HepG2 (cell line): ENCODE results near the gene HNRNPC. TPM values are rescaled to one million over a fixed set of nuclear protein-coding genes. Genes with fewer than 3 reads are reported as not detected.

Experiments used
- CCDC6 ChIP-seq: sonication (generic); formaldehyde crosslinking; IDR thresholded peaks from 2 replicates; pipeline ENCODE4 v1.8.1; 2022; ENCODE audit warnings: mild to moderate bottlenecking, missing genetic modification reagents, moderate library complexity
- DNMT3B ChIP-seq: conservative IDR thresholded peaks from 2 replicates; pipeline ENCODE4 v1.6.1; 2016; ENCODE audit warnings: missing biosample characterization, control low read depth
- KDM1A ChIP-seq: IDR thresholded peaks from 2 replicates; pipeline ENCODE4 v1.6.1; 2016; ENCODE audit warnings: missing compliant biosample characterization
- KMT2B ChIP-seq: IDR thresholded peaks from 2 replicates; pipeline ENCODE4 v1.6.1; 2016; ENCODE audit warnings: missing genetic modification reagents, missing compliant biosample characterization
- NFYC ChIP-seq: IDR thresholded peaks from 2 replicates; pipeline ENCODE4 v1.6.1; 2016; ENCODE audit warnings: missing genetic modification reagents, missing compliant biosample characterization
- NKX3-1 ChIP-seq: sonication (generic); formaldehyde crosslinking; IDR thresholded peaks from 2 replicates; pipeline ENCODE4 v1.5.0; 2020; ENCODE audit warnings: missing genetic modification reagents
- NRL ChIP-seq: sonication (generic); formaldehyde crosslinking; IDR thresholded peaks from 2 replicates; pipeline ENCODE4 v1.5.0; 2020; ENCODE audit warnings: missing genetic modification reagents, mild to moderate bottlenecking, moderate library complexity, borderline replicate concordance
- POLR2AphosphoS5 ChIP-seq: IDR thresholded peaks from 2 replicates; pipeline ENCODE4 v1.6.1; 2012; ENCODE audit warnings: low read depth, low read length
- RBM39 ChIP-seq: fragments of 200-400 bp; formaldehyde crosslinking; IDR thresholded peaks from one replicate; pipeline ENCODE4 v1.6.1; 2018; ENCODE audit warnings: antibody characterized with exemption, mild to moderate bottlenecking, low read depth, low read length; ENCODE audit not compliant: poor library complexity, severe bottlenecking
- SMAD1 ChIP-seq: sonication (generic); formaldehyde crosslinking; IDR thresholded peaks from 2 replicates; pipeline ENCODE4 v1.4.0; 2020; ENCODE audit warnings: missing genetic modification reagents, low read depth, mild to moderate bottlenecking, borderline replicate concordance
- SMYD3 ChIP-seq: sonication (generic); formaldehyde crosslinking; IDR thresholded peaks from 2 replicates; pipeline ENCODE4 v1.8.1; 2023; ENCODE audit warnings: mild to moderate bottlenecking, missing genetic modification reagents
- SNAPC2 ChIP-seq: sonication (generic); formaldehyde crosslinking; IDR thresholded peaks from 2 replicates; pipeline ENCODE4 v1.8.1; 2022; ENCODE audit warnings: mild to moderate bottlenecking, missing genetic modification reagents
- SP140L ChIP-seq: sonication (generic); formaldehyde crosslinking; IDR thresholded peaks from 2 replicates; pipeline ENCODE4 v1.4.0; 2020; ENCODE audit warnings: missing genetic modification reagents, borderline replicate concordance
- SPEN ChIP-seq: sonication (generic); formaldehyde crosslinking; IDR thresholded peaks from 2 replicates; pipeline ENCODE4 v1.5.1; 2020; ENCODE audit warnings: low read depth, mild to moderate bottlenecking, missing genetic modification reagents
- XBP1 ChIP-seq: sonication (generic); formaldehyde crosslinking; IDR thresholded peaks from 2 replicates; pipeline ENCODE4 v1.5.0; 2020; ENCODE audit warnings: missing genetic modification reagents
- YEATS4 ChIP-seq: sonication (generic); formaldehyde crosslinking; IDR thresholded peaks from 2 replicates; pipeline ENCODE4 v1.4.0; 2020; ENCODE audit warnings: missing genetic modification reagents, borderline replicate concordance
- YY1 ChIP-seq: IDR thresholded peaks from 2 replicates; pipeline ENCODE4 v1.6.1; 2011; ENCODE audit warnings: low read length, low read depth, moderate library complexity, mild to moderate bottlenecking; ENCODE audit not compliant: insufficient read depth, insufficient replicate concordance
- ZNF124 ChIP-seq: sonication (generic); formaldehyde crosslinking; IDR thresholded peaks from 2 replicates; pipeline ENCODE4 v1.4.0; 2020; ENCODE audit warnings: missing genetic modification reagents
- ZNF205 ChIP-seq: IDR thresholded peaks from 2 replicates; pipeline ENCODE4 v1.6.1; 2018; ENCODE audit warnings: missing biosample characterization, missing genetic modification reagents
- ZNF335 ChIP-seq: sonication (generic); formaldehyde crosslinking; IDR thresholded peaks from 2 replicates; pipeline ENCODE4 v1.4.0; 2020; ENCODE audit warnings: missing genetic modification reagents
- ZNF607 ChIP-seq: sonication (generic); formaldehyde crosslinking; IDR thresholded peaks from 2 replicates; pipeline ENCODE4 v1.5.1; 2020; ENCODE audit warnings: missing genetic modification reagents, mild to moderate bottlenecking, borderline replicate concordance
- ZNF776 ChIP-seq: sonication (generic); formaldehyde crosslinking; IDR thresholded peaks from 2 replicates; pipeline ENCODE4 v1.4.0; 2020; ENCODE audit warnings: mild to moderate bottlenecking, missing genetic modification reagents
- ZNF782 ChIP-seq: sonication (generic); formaldehyde crosslinking; IDR thresholded peaks from 2 replicates; pipeline ENCODE4 v1.4.0; 2020; ENCODE audit warnings: missing genetic modification reagents, mild to moderate bottlenecking, borderline replicate concordance
- polyA plus RNA-seq, 8 experiments: library from polyadenylated mRNA; depleted of rRNA in 3 of 8; stranded (reverse) in 7 of 8; unstranded in 1 of 8; fragments of >200 nt; fragmentation: Illumina TruSeq in 4 of 8; extraction: Trizol in 4 of 8; gene quantifications; 2 replicates each; pipeline versions ENCODE4 v1.2.1 to v1.2.3, GENCODE V29; 2011 to 2016; ENCODE audit warnings: low read depth in 4 of 8, missing spikeins in 1 of 8, mixed read lengths in 1 of 8; ENCODE audit not compliant: insufficient read depth in 1 of 8
- total RNA-seq, 5 experiments: library from RNA; depleted of rRNA; stranded (reverse); fragments of >200 nt; fragmentation: Illumina TruSeq; extraction: Trizol; gene quantifications; 2 replicates each; pipeline ENCODE4 v1.2.3, GENCODE V29; 2016; ENCODE audit warnings: low read depth in 1 of 5
- TF ChIP-seq, protein P1 (sequence below): IDR thresholded peaks from 2 replicates; pipeline ENCODE4 v1.6.1; 2016; ENCODE audit warnings: low read depth
- TF ChIP-seq, protein P2 (sequence below): sonication (generic); formaldehyde crosslinking; IDR thresholded peaks from 2 replicates; pipeline ENCODE4 v1.4.0; 2020; ENCODE audit warnings: mild to moderate bottlenecking, missing genetic modification reagents
- TF ChIP-seq, protein P3 (sequence below): IDR thresholded peaks from 2 replicates; pipeline ENCODE4 v1.6.1; 2016; ENCODE audit warnings: control low read depth

HNRNPC gene
- total and polyA plus RNA-seq, 2 of the 13 experiments (the other 11 are each of a cell fraction or from before 2014, with no cell fraction given), result 628 to 1,099 TPM

DNA sequence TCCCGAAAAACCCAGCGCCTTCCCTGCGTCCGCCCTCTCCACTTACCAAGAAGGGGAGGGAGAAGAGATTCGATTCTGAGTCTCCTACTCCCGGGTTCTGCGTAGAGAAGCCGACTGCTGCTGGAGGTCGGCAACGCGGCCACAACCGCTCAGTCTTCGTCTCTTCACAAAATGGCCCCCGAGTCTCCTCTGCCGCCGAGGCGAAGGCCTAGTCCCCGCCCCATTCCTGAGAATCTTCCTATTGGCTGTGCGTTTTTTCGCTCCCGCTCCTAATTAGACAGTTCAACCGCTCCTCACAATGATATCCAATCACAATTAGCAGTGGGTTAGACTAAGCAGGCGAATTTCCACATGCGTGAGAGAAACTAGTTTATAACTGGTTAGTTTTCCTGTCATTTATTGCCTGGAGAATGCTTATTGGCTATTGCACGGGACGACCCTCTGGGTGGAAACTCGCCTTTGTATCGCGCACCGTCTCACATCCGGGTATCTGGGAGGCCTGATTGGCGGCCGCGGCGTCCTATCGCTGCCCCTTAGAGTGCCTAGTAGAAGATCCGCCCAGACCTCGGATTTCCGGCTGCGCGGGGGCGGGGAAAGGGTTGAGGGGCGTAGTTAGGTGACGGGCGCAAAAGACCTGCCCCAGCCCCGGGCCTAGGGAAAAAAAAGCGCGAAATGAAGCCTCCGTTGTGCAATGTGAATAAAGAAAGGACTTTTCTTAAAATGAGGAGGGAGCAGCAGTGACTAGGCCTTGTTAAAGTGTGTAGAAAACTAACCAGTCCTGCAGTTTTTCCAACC lies at the start of gene HNRNPC (continued):
- TF ChIP-seq NRL (peak; percentile 97), XBP1 (CRISPR knock-in tag) (peak; percentile 85; the same call in 1 of the 2 replicates), ZNF205 (CRISPR knock-in tag) (peak; percentile 70), KMT2B (CRISPR knock-in tag) (peak; percentile 91), ZNF335 (CRISPR knock-in tag) (peak; percentile 75), SP140L (CRISPR knock-in tag) (peak; percentile 42; the same call in 1 of the 2 replicates), NKX3-1 (no peak), POLR2AphosphoS5 (peak; percentile 99), ZNF782 (peak; percentile 84), CCDC6 (CRISPR knock-in tag) (peak; percentile 85), NFYC (peak; percentile 99), ZNF124 (CRISPR knock-in tag) (peak; percentile 84; the same call in 1 of the 2 replicates), ZNF776 (CRISPR knock-in tag) (peak; percentile 52; the same call in 1 of the 2 replicates), YEATS4 (peak; percentile 90), SNAPC2 (CRISPR knock-in tag) (peak; percentile 95), KDM1A (0 out of 2 replicates have a peak, but pooled peaks have one; percentile 29), SMAD1 (CRISPR knock-in tag) (peak; percentile 84; the same call in 1 of the 2 replicates), DNMT3B (CRISPR knock-in tag) (peak; percentile 73), SPEN (peak; percentile 89), SMYD3 (CRISPR knock-in tag) (peak; percentile 91; the same call in 1 of the 2 replicates), ZNF607 (CRISPR knock-in tag) (peak; percentile 66; the same call in 1 of the 2 replicates), RBM39 (peak; percentile 99), YY1 (peak; percentile 97)
- TF ChIP-seq, protein P1, sequence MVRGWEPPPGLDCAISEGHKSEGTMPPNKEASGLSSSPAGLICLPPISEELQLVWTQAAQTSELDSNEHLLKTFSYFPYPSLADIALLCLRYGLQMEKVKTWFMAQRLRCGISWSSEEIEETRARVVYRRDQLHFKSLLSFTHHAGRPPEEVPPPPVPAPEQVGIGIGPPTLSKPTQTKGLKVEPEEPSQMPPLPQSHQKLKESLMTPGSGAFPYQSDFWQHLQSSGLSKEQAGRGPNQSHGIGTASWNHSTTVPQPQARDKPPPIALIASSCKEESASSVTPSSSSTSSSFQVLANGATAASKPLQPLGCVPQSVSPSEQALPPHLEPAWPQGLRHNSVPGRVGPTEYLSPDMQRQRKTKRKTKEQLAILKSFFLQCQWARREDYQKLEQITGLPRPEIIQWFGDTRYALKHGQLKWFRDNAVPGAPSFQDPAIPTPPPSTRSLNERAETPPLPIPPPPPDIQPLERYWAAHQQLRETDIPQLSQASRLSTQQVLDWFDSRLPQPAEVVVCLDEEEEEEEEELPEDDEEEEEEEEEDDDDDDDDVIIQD (CRISPR knock-in tag), result peak; percentile 77
- TF ChIP-seq, protein P2, sequence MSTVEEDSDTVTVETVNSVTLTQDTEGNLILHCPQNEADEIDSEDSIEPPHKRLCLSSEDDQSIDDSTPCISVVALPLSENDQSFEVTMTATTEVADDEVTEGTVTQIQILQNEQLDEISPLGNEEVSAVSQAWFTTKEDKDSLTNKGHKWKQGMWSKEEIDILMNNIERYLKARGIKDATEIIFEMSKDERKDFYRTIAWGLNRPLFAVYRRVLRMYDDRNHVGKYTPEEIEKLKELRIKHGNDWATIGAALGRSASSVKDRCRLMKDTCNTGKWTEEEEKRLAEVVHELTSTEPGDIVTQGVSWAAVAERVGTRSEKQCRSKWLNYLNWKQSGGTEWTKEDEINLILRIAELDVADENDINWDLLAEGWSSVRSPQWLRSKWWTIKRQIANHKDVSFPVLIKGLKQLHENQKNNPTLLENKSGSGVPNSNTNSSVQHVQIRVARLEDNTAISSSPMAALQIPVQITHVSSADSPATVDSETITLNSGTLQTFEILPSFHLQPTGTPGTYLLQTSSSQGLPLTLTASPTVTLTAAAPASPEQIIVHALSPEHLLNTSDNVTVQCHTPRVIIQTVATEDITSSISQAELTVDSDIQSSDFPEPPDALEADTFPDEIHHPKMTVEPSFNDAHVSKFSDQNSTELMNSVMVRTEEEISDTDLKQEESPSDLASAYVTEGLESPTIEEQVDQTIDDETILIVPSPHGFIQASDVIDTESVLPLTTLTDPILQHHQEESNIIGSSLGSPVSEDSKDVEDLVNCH, result peak; percentile 100
- TF ChIP-seq, protein P3, sequence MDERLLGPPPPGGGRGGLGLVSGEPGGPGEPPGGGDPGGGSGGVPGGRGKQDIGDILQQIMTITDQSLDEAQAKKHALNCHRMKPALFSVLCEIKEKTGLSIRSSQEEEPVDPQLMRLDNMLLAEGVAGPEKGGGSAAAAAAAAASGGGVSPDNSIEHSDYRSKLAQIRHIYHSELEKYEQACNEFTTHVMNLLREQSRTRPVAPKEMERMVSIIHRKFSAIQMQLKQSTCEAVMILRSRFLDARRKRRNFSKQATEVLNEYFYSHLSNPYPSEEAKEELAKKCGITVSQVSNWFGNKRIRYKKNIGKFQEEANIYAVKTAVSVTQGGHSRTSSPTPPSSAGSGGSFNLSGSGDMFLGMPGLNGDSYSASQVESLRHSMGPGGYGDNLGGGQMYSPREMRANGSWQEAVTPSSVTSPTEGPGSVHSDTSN (CRISPR knock-in tag), result peak; percentile 100
